Left forelimb (tissue), 1 donor: ENCODE measurements around the gene MUC21.
"Not testable (repeated sequence)": the region's sequence is repeated elsewhere in the genome, so short reads cannot be mapped to it uniquely, and the experiment has no call there.

Source experiments
- DNase-seq: peaks from one replicate; pipeline ENCODE4 v3.0.0-alpha.2; 2018; ENCODE audit warnings: low spot score

MUC21 gene

DNA sequence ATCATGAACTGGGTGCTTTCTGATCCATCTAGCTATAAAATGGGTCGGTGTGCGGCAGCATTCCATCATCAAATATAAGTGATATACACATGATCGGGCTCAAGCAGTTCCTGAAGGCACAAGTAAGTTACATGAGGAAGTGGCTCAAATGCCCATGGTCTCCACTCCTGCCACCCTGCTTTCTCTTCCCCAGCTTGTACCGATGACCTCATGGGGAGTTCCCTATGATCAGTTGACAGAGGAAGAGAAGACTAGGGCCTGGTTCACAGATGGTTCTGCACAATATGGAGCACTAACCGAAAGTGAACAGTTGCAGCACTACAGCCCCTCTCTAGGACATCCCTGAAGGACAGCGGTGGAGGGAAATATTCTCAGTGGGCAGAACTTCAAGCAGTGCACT is 14.3 kb upstream of the MUC21 start:
- not testable (repeated sequence) for DNase-seq

DNA sequence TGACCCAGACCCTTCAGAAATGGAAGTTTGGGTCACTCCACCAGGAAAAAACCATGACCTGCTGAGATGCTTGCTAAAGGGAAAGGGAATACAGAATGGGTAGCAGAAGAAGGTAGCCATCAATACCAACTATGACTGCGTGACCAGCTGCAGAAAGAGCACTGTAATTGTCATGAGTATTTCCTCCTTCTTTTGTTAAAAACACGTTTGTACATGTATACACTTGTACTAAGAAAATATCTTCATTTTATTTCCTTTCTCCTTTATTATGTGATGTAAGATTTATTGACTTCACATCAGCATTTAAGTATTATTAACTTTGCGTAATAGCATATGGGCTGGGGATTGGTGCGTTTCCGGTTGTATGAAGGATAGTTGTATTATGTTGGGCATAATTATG is 12.6 kb upstream of the MUC21 start:
- no peak for DNase-seq

DNA sequence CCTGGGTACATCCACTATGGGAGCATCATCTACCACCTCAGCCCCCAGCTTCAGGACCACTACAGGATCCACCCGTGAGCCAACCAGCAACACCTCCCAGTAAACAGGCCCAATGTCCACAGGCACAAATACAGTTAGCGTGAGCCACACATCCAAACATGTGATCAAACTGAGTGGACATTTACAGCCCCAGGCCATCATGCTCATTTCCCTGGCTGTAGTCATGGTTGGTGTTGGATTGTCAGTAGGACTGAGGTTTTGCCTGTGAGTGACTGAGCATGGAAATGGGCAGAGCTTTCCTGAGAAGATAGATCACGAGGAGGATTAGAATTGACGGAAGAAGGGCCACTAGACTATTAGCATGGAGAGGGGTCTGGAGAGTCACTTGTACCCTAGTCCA is 10.7 kb upstream of the MUC21 start:
- DNase-seq, result no peak

DNA sequence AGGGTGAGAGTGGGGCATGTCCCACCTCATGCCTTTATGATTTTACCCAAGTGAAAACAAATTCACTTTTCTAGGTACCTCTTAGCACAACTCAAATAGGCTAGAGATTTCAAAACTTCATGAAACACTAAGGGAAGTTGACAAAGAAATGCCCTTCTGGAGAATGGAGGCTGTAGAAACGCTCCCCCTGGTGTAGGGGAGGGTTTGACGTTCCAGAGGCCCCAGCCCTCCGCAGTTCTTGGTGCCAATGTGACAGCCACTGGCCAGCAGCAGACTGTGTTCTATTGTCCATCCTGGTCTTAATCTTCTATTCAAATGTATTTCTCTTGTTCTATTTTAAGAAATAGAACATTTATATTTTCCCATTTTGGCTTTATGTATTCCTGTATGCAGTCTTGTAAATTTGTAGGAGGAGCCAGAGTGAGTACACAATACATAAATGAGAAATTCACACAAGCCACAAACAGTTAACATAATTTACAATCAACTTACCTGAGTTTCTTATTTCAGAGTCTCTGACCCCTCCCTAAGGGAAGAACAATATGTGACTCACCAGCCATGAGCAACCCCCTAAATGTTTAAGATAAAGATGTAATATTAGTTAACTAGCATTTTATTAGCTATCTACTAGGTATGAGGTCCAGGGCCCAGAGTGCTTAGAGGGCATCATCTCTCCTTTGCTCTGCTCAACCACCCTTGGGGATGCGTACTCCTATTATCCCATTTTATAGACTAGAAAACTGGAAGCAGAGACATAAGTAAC is 8.8 kb upstream of the MUC21 start:
- no peak for DNase-seq

DNA sequence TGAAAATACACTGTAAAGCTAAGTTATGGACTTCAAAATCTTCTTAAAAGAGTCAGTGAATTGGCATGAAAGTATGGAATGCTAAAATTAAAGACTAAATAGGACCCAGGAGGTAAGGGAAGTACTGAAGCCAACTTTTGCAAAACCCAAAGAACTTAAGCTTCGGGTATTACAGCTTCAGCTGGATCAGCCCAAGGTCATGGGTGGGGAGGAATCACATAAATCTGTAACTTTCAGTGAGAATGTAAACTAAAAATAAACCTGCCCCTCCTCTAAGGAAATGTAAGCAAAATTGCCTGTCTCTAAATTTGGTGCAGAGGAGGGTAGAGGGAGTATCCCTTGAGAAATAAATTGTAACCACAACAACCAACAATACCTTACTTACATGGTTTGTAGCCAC is 4.4 kb upstream of the MUC21 start:
- no peak for DNase-seq

DNA sequence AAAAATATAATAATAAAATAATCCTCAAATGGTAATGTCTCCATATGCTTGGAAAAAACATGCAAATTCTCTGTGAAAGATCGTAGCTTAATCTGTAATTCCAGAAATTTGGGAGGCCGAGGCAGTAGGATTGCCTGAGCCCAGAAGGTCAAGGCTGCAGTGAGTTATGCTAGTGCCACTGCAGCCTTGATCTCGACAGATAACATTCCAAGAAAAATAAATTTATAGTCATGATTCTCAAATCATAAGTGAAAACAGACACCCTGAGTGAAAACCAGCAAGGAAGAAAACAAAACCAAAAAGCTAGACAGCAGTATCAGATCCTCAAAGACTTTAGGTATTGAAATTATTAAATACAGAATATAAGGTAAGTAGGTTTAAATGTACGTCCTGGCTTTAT is 3.8 kb upstream of the MUC21 start:
- DNase-seq, result no peak

DNA sequence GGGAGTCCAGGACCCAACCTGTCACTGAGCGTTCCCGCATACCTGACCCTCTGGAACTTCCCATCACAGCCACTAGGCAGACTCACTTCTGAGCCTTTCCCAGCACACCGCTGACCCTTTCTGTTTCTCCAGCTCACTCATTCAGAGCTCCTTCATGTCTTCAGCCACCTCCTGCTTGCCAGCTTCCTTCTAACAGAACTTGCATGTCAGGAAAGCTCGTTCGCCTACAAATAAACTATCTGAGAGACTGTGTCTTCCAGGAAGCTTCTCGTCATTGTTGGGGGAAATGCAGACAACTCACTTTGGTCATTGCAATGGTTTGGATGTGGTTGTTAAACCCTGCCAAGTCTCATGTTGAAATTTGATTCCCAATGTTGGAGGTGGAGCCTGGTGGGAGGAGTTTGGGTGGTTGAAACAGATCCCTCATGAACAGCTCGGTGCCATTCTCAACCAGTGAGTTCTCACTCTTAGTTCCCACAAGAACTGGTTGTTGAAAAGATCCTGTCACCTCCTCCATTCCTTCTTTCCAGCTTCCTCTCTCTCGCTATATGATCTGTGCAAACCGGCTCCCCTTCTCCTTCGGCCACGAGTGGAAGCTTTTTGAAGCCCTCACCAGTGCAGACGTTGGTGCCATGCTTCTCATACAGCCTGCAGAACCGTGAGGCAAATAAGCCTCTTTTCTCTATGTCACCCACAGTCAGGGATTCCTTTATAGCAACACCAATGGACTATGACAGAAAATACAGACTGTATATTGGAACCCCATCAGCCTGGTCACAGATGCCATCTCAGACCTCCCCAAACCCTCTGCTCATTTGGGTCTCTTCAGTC is 1.4 kb upstream of the MUC21 start:
- DNase-seq, result no peak

DNA sequence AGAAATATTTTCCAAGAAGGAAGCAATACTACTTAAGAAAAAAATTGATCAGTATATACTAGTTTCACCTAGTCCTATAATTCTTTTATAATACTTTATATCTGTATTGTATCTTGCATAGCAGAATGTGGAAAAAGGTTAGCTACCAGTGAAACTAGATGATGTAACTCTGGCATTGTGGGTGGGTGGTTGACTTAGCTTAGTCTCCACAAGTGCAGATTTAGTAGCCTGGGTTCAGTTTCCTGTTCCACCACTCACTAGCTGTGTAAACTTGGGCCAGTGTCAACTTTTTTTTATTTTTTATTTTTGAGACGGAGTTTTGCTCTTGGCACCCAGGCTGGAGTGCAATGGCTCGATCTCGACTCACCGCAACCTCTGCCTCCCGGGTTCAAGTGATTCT is 2.0 kb downstream of the MUC21 start:
- no peak for DNase-seq

DNA sequence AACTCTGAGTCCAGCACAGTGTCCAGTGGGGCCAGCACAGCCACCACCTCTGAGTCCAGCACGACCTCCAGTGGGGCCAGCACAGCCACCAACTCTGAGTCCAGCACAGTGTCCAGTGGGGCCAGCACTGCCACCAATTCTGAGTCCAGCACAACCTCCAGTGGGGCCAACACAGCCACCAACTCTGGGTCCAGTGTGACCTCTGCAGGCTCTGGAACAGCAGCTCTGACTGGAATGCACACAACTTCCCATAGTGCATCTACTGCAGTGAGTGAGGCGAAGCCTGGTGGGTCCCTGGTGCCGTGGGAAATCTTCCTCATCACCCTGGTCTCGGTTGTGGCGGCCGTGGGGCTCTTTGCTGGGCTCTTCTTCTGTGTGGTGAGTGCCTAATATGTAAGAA is 3.8 kb downstream of the MUC21 start:
- DNase-seq, result no peak

DNA sequence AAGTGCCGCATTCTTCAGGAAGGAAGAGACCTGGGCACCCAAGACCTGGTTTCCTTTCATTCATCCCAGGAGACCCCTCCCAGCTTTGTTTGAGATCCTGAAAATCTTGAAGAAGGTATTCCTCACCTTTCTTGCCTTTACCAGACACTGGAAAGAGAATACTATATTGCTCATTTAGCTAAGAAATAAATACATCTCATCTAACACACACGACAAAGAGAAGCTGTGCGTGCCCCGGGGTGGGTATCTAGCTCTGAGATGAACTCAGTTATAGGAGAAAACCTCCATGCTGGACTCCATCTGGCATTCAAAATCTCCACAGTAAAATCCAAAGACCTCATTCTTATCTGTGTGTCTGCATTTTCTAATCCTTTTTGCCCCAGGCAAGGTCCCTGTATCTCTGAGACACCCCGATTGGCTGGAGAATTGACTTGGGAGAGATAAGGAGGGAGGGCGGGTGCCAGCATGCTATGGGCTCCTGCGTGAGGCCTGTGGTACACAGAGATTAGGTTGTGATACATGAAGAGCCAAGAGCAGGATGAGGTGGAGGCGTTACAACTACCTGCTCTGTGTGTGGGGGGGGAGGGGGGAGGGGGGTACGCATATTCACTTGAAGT is 4.8 kb downstream of the MUC21 start:
- DNase-seq, result no peak

DNA sequence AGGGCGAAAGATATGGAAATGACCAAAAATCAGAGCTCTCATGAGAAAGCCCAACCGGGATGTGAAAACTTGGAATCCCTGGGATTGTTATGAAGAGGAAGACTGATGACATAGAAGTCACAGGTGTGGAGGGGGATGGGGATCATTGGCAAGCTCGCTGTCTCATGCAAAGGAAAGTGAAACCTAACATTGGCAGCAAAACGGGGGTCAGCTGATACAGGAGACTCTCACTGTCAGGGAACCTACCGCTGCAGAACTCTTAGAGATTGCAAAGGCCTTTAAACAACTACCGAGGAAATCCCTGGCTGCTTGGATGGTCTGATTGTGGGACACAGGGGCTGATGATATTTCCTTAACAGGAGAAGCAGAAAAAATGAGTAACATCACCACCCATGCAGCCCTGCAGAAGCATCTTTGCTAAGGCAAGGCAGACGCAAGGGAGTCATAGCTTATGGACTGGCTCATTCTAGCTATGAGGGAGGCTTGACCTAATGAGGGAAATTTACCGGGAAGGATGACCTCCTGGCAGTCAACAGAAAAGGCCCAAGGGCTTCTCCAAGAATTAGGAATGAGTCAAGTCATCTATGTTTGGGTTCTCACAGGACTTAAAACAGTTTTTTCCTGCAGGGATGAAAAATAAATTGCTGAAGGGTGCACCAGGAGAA is 7.0 kb downstream of the MUC21 start:
- no peak for DNase-seq

DNA sequence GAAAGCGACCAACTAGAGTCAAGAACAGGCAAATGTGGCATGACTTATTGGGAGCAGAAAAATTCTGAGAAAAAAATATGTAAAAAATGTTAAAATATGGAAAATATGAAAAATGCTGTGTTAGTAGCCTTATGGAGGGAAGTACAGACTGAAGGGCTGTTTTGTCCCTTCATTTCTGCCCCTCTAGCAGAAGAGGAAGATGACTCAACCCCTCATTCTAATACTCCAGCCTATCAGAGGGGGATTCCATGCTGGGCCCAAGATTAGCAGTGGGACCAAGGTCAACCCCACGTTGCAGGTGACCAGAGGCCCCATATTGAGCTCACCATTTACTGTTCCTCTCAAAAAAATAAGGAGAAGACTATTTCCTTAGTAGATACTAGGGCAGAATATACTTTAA is 8.4 kb downstream of the MUC21 start:
- DNase-seq, result no peak

DNA sequence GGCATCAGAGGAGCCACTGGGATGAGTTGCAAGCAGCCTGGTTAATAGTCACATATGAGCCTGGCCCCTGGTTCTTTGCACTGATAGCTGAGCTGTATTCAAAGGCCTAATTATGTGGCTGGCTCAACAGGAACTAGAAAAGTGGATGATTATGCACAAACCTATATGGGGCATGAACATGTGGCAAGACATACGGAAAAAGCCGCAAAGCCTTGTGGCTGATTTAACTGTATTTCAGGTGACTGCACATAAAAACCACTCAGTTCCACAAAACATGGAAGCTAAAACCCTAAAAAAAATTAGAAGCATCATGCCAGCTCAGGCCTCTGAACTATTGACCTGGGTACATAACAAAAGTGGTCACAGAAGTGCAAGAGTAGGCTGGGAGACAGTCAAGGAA is 13.8 kb downstream of the MUC21 start:
- DNase-seq, result no peak

DNA sequence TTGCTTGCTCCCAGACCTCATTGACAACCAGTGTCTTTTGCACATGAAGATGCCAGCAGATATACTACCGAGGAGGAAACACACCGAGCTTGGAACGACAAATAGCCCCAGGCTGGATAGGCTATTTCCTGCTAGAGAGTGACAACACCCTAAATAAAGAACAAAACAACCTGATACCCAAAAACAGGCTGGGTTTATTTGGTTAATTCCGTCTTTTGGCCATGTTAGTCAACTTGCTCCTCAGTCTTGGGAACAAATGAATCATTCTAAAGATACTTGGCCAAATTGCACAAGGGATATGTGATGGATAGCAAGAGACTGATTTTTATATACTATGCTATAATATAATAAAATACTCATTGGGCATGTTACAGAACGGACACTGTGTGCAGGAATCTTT is 15.3 kb downstream of the MUC21 start:
- DNase-seq, result no peak

DNA sequence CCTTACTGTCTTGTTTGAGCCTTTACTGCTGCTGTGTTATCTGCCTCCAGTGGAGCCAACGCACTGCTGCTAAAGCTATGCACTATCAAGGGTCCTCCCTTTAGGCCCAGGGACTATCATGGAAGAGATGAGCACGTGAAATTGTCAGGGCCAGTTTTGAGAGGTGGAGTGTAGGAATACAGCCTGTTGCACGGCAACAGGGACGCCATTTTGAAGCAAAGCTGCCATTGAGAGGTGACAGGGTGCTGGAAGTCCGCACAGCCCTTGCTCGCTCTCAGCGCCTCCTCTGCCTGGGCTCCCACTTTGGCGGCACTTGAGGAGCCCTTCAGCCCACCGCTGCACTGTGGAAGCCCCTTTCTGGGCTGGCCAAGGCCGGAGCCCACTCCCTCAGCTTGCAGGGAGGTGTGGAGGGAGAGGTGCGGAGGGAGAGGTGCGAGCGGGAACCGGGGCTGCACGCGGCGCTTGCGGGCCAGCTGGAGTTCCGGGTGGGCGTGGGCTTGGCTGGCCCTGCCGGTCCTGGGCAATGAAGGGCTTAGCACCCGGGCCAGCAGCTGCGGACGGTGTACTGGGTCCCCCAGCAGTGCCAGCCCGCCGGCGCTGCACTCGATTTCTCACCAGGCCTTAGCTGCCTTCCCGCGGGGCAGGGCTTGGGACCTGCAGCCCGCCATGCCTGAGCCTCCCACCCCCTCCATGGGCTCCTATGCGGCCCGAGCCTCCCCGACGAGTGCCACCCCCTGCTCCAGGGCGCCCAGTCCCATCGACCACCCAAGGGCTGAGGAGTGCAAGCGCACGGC is 16.7 kb downstream of the MUC21 start:
- not testable (repeated sequence) for DNase-seq

DNA sequence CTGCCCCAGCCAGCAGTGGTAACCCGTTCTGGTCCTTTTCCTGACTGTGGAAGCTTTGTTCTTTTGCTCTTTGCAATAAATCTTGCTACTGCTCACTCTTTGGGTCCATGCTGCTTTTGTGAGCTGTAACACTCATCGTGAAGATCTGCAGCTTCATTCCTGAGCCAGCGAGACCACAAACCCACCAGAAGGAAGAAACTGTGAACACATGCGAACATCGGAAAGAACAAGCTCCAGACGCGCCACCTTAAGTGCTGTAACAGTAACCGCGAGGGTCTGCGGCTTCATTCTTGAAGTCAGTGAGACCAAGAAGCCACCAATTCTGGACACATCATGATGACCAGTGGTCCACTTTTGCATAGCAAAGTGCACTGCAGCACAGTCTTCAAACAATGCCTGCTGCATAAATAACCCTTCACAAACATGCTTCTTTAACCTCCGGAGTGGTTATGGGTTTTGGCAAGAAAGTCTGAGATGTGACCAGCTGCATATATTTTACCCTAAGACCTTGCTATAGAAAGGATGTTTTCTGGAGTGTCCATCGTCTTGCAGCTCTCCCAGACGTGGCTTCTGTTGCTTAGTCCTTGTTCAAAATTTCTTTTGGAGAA is 17.9 kb downstream of the MUC21 start:
- DNase-seq, result no peak

DNA sequence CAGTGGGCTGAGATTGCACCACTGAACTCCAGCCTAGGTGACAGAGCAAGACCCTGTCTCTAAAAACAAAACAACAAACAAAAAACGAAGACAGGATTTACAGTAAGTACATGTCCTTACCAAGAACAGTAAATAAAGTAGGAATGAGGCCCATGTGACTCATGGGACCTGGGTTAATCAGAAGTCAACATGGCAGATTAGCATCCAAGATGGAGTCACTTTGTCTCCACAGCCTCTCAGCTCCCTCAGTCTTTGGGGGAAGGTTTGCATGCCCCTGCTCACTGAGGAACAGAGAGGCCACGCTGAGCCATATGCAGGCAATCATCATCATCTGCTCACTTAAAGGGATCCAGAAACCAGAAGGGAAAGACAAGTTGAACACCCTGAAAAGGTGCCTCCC is 19.0 kb downstream of the MUC21 start:
- no peak for DNase-seq

DNA sequence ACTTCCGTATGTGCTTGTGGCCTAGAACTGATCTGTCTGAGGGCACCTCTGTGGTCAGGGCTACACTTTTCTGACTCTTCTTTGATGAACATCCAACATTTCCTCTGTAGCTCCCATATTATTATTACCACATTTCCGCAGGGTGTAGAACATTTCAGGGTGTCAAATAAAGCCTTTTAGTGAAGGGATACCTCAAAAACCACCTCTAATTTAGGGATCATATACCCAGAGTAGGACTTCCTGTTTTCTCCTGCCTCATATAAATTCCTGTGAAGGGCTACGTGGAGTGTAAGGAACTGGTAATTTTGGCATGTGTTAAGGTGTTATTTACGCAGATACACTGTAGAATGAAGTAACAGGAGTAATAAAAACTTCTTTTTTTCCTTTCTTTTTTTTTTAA is 21.3 kb downstream of the MUC21 start:
- DNase-seq, result no peak

DNA sequence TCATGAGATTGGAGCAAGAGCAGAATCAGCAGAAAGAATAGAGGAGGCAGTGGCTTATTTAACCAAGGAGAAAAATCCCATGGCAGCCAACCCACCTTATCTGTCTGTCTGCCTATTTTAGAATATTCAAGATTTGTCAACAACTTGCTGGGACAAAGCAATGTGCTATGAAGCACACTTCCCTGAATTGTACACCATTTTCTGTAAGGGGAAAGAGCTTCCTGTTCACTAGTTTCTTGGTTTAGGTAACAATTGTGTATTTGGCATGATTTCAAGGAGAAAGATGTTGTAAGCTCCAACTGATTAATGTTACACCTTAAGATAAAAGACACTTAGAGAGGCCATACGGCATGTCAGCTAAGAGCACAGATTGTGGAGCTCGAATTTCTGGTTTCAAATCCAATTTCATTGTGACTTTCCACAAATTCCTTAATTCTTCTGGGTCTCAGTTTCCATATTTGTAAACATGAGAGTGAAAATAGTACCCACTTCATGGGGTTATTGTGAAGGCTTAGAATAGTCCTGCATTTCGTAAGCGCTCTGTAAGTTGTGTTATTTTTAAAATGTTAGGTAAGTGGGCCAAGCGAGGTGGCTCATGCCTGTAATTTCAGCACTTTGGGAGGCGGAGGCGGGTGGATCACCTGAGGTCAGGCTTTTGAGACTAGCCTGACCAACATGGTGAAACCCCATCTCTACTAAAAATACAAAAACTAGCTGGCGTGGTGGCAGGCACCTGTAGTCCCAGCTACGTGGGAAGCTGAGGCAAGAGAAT is 21.9 kb downstream of the MUC21 start:
- no peak for DNase-seq

DNA sequence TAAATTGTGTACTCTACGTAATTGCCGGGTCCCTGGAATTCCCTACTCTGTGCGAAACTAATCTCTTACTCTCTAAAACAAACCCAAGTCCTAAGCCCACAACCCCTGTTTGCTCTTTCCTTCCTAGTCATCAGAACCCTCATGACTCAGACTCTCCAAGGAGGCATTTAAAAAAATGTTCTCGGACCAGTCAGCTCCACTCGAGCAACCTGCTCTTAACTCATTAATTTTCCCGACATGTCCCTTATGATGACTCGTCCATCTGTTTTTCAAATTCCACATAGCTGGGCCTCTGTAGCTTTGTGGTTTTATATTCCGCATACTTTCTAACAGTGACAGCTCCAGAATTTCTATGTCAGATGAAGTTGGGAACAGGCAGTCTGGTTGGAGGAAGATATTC is 24.2 kb downstream of the MUC21 start:
- no peak for DNase-seq

DNA sequence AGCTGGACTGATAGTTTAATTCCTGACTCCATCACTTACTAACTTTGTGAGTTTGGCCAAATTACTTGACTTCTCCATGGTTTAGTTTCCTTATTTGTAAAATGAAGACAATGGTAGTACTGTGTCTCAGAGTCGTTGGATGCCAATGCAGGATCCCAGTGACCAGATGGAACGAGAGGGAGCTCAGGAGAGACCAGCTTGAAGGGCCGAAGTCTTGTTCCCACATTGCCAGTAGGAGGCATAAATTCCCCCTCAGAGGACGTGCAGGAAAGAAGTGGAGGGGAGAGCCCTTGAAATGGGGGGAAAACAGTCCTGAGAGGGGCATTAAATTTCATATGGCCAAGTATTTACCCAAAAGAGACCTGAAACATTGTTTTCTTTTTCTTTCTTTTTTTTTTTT is 24.6 kb downstream of the MUC21 start:
- DNase-seq, result no peak
